H1 (cell line): Measurements from ENCODE around the gene ZNF629.

Experiments
- CEBPB ChIP-seq: IDR thresholded peaks from 2 replicates; pipeline ENCODE4 v1.6.1; 2012; ENCODE audit warnings: low read depth, low read length
- CREB1 ChIP-seq: IDR thresholded peaks from 2 replicates; pipeline ENCODE4 v1.6.1; 2012; ENCODE audit warnings: inconsistent platforms
- CTCF ChIP-seq, 3 experiments: IDR thresholded peaks; 1 replicate in 2 of 3; 2 replicates in 1 of 3; pipeline versions ENCODE4 v1.5.1 to v1.6.1; 2011; ENCODE audit warnings: low read length in 3 of 3, mild to moderate bottlenecking in 3 of 3, inconsistent platforms in 2 of 3, low read depth in 1 of 3, moderate library complexity in 1 of 3; ENCODE audit not compliant: insufficient read depth in 1 of 3; ENCODE audit errors: control extremely low read depth in 1 of 3
- EGR1 ChIP-seq: IDR thresholded peaks from 2 replicates; pipeline ENCODE4 v1.6.1; 2011; ENCODE audit warnings: low read depth, low read length, borderline replicate concordance
- HDAC6 ChIP-seq: IDR thresholded peaks from one replicate; pipeline ENCODE4 v1.7.1; 2012; ENCODE audit warnings: low read depth, mild to moderate bottlenecking, inconsistent platforms, low read length, moderate library complexity
- POLR2A ChIP-seq, 2 experiments: IDR thresholded peaks; 1 replicate in 1 of 2; 2 replicates in 1 of 2; pipeline ENCODE4 v1.6.1; 2011; ENCODE audit warnings: low read depth in 2 of 2, low read length in 2 of 2, mild to moderate bottlenecking in 2 of 2; ENCODE audit errors: control extremely low read depth in 1 of 2
- POLR2AphosphoS5 ChIP-seq: IDR thresholded peaks from 2 replicates; pipeline ENCODE4 v1.6.1; 2011; ENCODE audit warnings: low read depth, low read length

GRCh38 chr16:30737794-30738648 lies 49.0 kb downstream of the ZNF629 start:
- TF ChIP-seq EGR1 = no peak
- TF ChIP-seq CTCF (IDR thresholded peaks at IDR 0.05; ENCODE audit: control extremely low read depth in 1 of 3, insufficient read depth in 1 of 3, low read depth in 1 of 3, low read length in 3 of 3) = no peak
- TF ChIP-seq POLR2AphosphoS5 = no peak
- no peak for TF ChIP-seq HDAC6
- TF ChIP-seq CREB1 = no peak
- no peak for TF ChIP-seq CEBPB
- no peak for TF ChIP-seq POLR2A (IDR thresholded peaks at IDR 0.05; ENCODE audit: control extremely low read depth in 1 of 2, low read depth in 2 of 2, low read length in 2 of 2)
